SJSA1 (cell line): ENCODE measurements around the gene NT5M. TPM values are rescaled to one million over a fixed set of nuclear protein-coding genes. Genes with fewer than 3 reads are reported as not detected.

Experiments used
- DNase-seq, 2 experiments: peaks; one replicate each; pipeline ENCODE4 v3.0.0-alpha.2; 2015 to 2020; ENCODE audit warnings: low spot score in 2 of 2, low read depth in 1 of 2
- H3K27ac ChIP-seq: fragments of 250-450 bp; sonication (Bioruptor Pico); 2 replicates; pipeline ENCODE4 v1.5.1; 2020; ENCODE audit warnings: mild to moderate bottlenecking, moderate library complexity
- H3K27me3 ChIP-seq: fragments of 250-450 bp; sonication (Bioruptor Pico); replicated peaks from 2 replicates; pipeline ENCODE4 v1.5.1; 2020; ENCODE audit warnings: mild to moderate bottlenecking, moderate library complexity
- H3K36me3 ChIP-seq: fragments of 250-450 bp; sonication (Bioruptor Pico); 2 replicates; pipeline ENCODE4 v1.5.1; 2020; ENCODE audit warnings: mild to moderate bottlenecking
- H3K4me1 ChIP-seq: fragments of 250-450 bp; sonication (Bioruptor Pico); replicated peaks from 2 replicates; pipeline ENCODE4 v1.6.1; 2021; ENCODE audit warnings: mild to moderate bottlenecking
- H3K4me3 ChIP-seq: fragments of 250-450 bp; sonication (Bioruptor Pico); 2 replicates; pipeline ENCODE4 v1.5.1; 2020; ENCODE audit warnings: mild to moderate bottlenecking
- H3K9me3 ChIP-seq: fragments of 250-450 bp; sonication (Bioruptor Pico); replicated peaks from 2 replicates; pipeline ENCODE4 v1.5.1; 2020; ENCODE audit warnings: mild to moderate bottlenecking
- total RNA-seq: library from RNA; depleted of rRNA; stranded (reverse); fragments of >200 nt; shearing (Covaris generic); gene quantifications from 2 replicates; pipeline ENCODE4 v1.2.3, GENCODE V29; 2014

NT5M gene
- total RNA-seq, 1 experiment from 2014 or later, result 0.87 TPM

GRCh38 chr17:17314501-17315071, 11.4 kb downstream of the NT5M start:
- no peak for DNase-seq
- Histone ChIP-seq H3K4me1 (no peaks in the 10 kb centered on the region), H3K36me3 (no peaks in the 10 kb centered on the region), H3K27ac (no peak overlapping the region), H3K9me3 (no peaks in the 10 kb centered on the region), H3K4me3 (no peak overlapping the region), H3K27me3 (no peaks in the 10 kb centered on the region)

GRCh38 chr17:17315142-17315821, 12.1 kb downstream of the NT5M start:
- no peak overlapping the region for H3K4me3 ChIP-seq
- H3K27ac ChIP-seq, result no peak overlapping the region
- no peak for DNase-seq
- H3K4me1 ChIP-seq, result no peaks in the 10 kb centered on the region
- H3K9me3 ChIP-seq, result no peaks in the 10 kb centered on the region
- no peaks in the 10 kb centered on the region for H3K27me3 ChIP-seq
- H3K36me3 ChIP-seq, result no peaks in the 10 kb centered on the region

- DNase-seq, result no peak
- Histone ChIP-seq H3K36me3 (no peaks in the 10 kb centered on the region), H3K27me3 (no peaks in the 10 kb centered on the region), H3K4me3 (no peak overlapping the region), H3K27ac (no peak overlapping the region), H3K9me3 (no peaks in the 10 kb centered on the region), H3K4me1 (no peaks in the 10 kb centered on the region)
Observed at GRCh38 chr17:17320188-17320910, 17.2 kb downstream of the NT5M start.

GRCh38 chr17:17320911-17321220, 17.7 kb downstream of the NT5M start:
- no peak overlapping the region for H3K4me3 ChIP-seq
- no peaks in the 10 kb centered on the region for H3K27me3 ChIP-seq
- no peak overlapping the region for H3K27ac ChIP-seq
- H3K4me1 ChIP-seq, result no peaks in the 10 kb centered on the region
- no peaks in the 10 kb centered on the region for H3K9me3 ChIP-seq
- no peaks in the 10 kb centered on the region for H3K36me3 ChIP-seq
- no peak for DNase-seq

DNA sequence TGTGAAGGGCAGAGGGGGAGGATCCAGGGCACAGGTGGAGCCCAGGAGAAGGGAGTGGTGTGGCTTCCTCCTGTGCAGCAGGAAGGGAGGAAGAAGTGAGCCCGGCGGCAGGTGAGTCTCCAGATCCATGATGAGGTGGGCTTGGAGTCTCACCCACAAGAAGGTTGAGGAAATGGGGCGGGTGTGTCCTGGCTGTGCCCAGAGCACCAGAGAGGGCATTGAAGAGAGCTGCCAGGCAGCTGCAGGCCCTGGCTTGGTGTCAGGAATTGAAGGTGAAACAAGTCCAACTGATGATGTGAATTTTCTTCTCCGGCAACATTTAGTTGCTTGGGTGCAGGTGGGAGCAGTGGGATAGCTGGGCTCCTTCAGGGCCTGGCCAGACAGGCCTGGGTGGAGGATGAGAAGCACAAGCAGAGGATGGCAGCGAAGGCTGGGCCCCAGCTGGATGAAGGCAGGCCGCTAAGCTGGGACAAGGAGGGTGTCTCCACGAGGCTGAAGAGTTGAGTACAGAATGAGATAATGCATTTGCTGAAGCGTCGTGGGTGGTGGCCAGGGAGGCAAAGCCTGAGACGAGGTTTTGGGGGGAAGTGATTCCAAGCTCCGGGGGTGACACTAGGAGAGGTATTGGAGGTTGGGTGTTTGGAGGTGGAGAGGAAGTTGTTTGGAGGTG, 18.3 kb downstream of the NT5M start:
- Histone ChIP-seq H3K27ac (no peak overlapping the region), H3K36me3 (no peaks in the 10 kb centered on the region), H3K4me1 (no peaks in the 10 kb centered on the region), H3K27me3 (no peaks in the 10 kb centered on the region), H3K4me3 (no peak overlapping the region), H3K9me3 (no peaks in the 10 kb centered on the region)
- DNase-seq, result no peak

DNA sequence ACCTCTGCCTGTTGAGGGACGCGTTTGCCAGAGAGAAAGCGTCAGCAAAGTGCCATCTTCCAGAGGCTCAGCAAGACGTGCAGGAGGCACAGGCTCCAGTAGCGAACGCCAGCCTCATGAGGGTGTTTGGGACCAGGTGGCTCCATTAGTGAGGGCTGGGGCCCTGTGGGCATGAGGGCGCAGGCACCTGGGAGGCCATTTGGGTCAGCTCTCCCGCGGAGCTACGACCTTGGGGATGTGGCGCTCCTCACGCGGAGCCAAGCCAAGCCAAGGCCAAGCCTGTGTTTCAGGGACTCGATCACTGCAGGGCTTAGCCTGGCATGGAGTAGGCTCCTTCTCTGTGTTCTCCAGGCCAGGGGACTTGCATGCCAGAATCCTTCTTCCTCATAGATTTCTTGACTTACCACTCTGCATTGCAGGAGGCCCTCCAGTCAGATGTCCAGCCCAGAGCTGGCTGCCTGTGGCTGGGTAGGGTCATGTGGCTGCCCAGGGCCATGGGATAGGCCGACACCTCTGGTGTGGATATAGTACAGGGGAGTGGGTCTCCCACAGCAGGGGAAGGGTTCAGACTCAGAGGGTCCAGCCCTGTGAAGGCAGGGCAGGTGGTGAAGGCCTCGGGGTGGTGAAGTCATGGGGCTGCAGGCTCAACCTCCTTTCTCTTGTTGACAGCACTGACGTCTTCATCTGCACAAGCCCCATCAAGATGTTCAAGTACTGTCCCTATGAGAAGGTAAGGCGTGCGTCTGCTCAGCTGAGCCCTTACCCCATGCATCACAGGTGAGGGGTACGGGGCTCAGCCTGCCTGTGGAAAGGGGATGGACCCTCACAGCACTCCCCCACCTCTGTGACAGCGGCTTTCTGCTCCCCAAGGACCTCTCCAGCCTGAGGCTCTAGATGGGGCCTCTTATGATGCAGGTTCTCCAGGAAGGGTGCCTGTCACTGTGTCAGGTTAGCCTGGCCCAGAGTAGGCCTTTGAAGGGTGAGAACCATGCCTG, 19.6 kb downstream of the NT5M start:
- H3K27me3 ChIP-seq, result no peaks in the 10 kb centered on the region
- no peaks in the 10 kb centered on the region for H3K36me3 ChIP-seq
- no peak for DNase-seq
- no peaks in the 10 kb centered on the region for H3K4me1 ChIP-seq
- no peak overlapping the region for H3K4me3 ChIP-seq
- no peak overlapping the region for H3K27ac ChIP-seq
- H3K9me3 ChIP-seq, result no peaks in the 10 kb centered on the region

DNA sequence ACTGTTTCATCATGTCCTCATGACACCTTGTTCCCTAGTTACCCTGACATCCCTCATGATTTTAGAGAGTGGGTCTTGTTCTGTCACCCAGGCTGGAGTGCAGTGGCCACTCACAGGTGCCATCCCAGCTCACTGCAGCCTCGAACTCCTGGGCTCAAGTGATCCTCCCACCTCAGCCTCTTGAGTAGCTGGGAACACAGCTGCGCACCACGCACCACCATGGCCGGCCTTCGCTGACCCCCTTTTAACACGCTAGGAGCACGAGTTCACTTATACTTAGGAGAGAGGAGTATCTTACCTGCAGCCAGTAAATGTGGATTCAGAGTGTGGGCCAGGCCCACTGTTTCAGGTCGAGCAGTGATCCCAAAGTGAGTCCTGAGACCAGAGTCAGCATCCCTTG, 21.4 kb downstream of the NT5M start:
- no peaks in the 10 kb centered on the region for H3K27me3 ChIP-seq
- H3K36me3 ChIP-seq, result no peaks in the 10 kb centered on the region
- no peak overlapping the region for H3K27ac ChIP-seq
- DNase-seq, result no peak
- no peaks in the 10 kb centered on the region for H3K9me3 ChIP-seq
- no peaks in the 10 kb centered on the region for H3K4me1 ChIP-seq
- H3K4me3 ChIP-seq, result no peak overlapping the region

GRCh38 chr17:17325228-17325627, 22.1 kb downstream of the NT5M start:
- no peak for DNase-seq
- H3K4me3 ChIP-seq, result no peak overlapping the region
- H3K4me1 ChIP-seq, result no peaks in the 10 kb centered on the region
- no peaks in the 10 kb centered on the region for H3K9me3 ChIP-seq
- no peaks in the 10 kb centered on the region for H3K27me3 ChIP-seq
- H3K27ac ChIP-seq, result no peak overlapping the region
- H3K36me3 ChIP-seq, result no peaks in the 10 kb centered on the region

- Histone ChIP-seq H3K9me3 (no peaks in the 10 kb centered on the region), H3K4me3 (no peak overlapping the region), H3K36me3 (no peaks in the 10 kb centered on the region), H3K4me1 (no peaks in the 10 kb centered on the region), H3K27me3 (no peaks in the 10 kb centered on the region), H3K27ac (no peak overlapping the region)
- no peak for DNase-seq
Observed at GRCh38 chr17:17325816-17326215, 22.6 kb downstream of the NT5M start.

DNA sequence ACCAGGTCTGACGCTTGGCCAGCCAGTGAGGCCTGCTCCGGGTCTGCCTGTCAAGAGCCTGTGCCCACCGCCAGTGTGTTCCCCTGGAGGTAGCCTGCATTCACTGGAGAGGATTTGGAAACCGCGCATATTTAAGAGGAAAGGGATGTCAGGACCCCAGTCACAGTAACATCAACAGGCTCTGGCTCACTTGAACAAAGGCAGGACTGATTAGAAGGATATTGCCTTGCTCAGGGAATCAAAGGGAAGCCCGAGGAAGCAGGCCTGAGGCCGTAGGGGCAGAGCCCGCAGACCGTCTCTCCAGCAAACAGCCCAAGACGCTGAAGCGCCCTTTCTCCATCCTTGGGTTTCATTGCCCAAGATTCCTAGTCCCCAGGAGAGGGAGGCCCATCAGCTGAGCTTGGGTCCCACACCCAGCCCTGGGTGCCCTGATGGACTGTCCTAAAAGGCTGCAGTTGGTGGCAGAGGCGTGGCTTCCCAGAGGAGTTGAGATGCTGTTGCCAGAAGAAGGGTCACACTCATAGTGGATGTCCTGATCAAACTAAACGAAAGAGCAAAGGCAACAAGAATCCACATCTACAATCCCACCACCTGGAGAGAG, 23.2 kb downstream of the NT5M start:
- no peak overlapping the region for H3K27ac ChIP-seq
- H3K36me3 ChIP-seq, result no peaks in the 10 kb centered on the region
- H3K9me3 ChIP-seq, result no peaks in the 10 kb centered on the region
- H3K4me1 ChIP-seq, result no peaks in the 10 kb centered on the region
- DNase-seq, result no peak
- H3K4me3 ChIP-seq, result no peak overlapping the region
- no peaks in the 10 kb centered on the region for H3K27me3 ChIP-seq

DNA sequence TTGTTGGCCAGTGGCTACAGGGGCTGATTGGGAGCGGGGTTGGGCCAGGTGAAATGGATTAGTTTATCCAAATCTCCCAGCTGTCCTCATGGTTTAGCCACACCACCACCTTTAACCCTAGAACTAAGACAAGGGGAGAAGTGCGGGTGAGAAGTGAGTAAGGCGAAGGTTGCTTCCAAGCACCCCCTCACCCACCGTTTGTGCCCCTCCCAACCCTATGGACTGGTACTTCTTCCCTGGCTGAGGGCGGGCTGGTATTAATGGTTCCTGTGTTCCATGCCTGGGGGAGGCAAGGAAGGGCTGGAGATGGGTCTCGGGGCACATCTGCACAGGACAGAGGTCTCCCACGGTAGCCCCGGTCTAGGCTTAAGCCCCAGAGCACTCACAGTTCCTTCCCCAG, 25.1 kb downstream of the NT5M start:
- Histone ChIP-seq H3K36me3 (no peaks in the 10 kb centered on the region), H3K4me3 (no peak overlapping the region), H3K9me3 (no peaks in the 10 kb centered on the region), H3K27me3 (no peaks in the 10 kb centered on the region), H3K4me1 (no peaks in the 10 kb centered on the region), H3K27ac (no peak overlapping the region)
- no peak for DNase-seq

DNA sequence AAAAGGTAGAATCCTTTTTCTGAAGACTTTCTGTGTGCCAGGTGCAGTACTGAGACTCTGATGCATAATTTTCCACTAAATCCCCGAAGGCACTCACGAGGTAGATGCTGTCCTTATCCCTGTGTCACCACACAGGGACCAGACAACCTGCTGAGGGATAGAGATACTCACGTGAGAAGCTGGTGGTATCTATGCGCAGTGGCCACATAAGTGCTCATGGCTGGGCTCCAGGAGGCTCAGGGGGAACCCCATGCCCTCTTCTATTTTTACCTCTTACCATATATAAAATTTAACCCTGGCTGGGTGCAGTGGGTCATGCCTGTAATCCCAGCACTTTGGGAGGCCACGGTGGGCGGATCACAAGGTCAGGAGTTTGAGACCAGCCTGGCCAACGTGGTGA, 38.3 kb downstream of the NT5M start:
- H3K27ac ChIP-seq, result no peak overlapping the region

More for the DNA sequence above, 38.3 kb downstream of the NT5M start:
- peak in 1 of 2 experiments; percentile 13 for DNase-seq
- Histone ChIP-seq H3K9me3 (no peaks in the 10 kb centered on the region), H3K4me1 (no peaks in the 10 kb centered on the region), H3K4me3 (no peak overlapping the region), H3K27me3 (no peaks in the 10 kb centered on the region), H3K36me3 (no peaks in the 10 kb centered on the region)
